Neutrophil (primary cell): ENCODE results near the gene HNRNPD.
"Not testable (repeated sequence)": the region's sequence is repeated elsewhere in the genome, so short reads cannot be mapped to it uniquely, and the experiment has no call there.

Source experiments
- H3K27ac ChIP-seq: fragments of 200-600 bp; sonication (generic); 2 replicates; pipeline ENCODE4 v1.5.1; 2016; ENCODE audit warnings: mild to moderate bottlenecking, moderate library complexity
- H3K27me3 ChIP-seq: fragments of 200-600 bp; sonication (generic); 2 replicates; pipeline ENCODE4 v1.6.0; 2016; ENCODE audit warnings: mild to moderate bottlenecking
- H3K36me3 ChIP-seq: fragments of 200-600 bp; sonication (generic); 2 replicates; pipeline ENCODE4 v1.5.1; 2017
- H3K4me1 ChIP-seq, 2 experiments: fragments of 200-600 bp in 1 of 2; sonication (generic) in 1 of 2; 1 replicate in 1 of 2; 2 replicates in 1 of 2; pipeline versions ENCODE4 v1.5.1 to v1.6.1; 2013 to 2016; ENCODE audit warnings: low read depth in 1 of 2, low read length in 1 of 2, mild to moderate bottlenecking in 1 of 2, moderate library complexity in 1 of 2; ENCODE audit not compliant: control insufficient read depth in 1 of 2, insufficient read depth in 1 of 2
- H3K4me3 ChIP-seq, 2 experiments: fragments of 200-600 bp in 1 of 2; sonication (generic) in 1 of 2; 1 replicate in 1 of 2; 2 replicates in 1 of 2; pipeline ENCODE4 v1.5.1; 2013 to 2016; ENCODE audit warnings: low read depth in 1 of 2, low read length in 1 of 2, mild to moderate bottlenecking in 1 of 2, moderate library complexity in 1 of 2
- H3K9me3 ChIP-seq: fragments of 200-600 bp; sonication (generic); 2 replicates; pipeline ENCODE4 v1.5.1; 2016
- TF ChIP-seq, protein P1 (sequence below): fragments of 200-600 bp; sonication (generic); IDR thresholded peaks from 2 replicates; pipeline ENCODE4 v1.5.1; 2016; ENCODE audit warnings: antibody characterized with exemption

Gene HNRNPD

DNA sequence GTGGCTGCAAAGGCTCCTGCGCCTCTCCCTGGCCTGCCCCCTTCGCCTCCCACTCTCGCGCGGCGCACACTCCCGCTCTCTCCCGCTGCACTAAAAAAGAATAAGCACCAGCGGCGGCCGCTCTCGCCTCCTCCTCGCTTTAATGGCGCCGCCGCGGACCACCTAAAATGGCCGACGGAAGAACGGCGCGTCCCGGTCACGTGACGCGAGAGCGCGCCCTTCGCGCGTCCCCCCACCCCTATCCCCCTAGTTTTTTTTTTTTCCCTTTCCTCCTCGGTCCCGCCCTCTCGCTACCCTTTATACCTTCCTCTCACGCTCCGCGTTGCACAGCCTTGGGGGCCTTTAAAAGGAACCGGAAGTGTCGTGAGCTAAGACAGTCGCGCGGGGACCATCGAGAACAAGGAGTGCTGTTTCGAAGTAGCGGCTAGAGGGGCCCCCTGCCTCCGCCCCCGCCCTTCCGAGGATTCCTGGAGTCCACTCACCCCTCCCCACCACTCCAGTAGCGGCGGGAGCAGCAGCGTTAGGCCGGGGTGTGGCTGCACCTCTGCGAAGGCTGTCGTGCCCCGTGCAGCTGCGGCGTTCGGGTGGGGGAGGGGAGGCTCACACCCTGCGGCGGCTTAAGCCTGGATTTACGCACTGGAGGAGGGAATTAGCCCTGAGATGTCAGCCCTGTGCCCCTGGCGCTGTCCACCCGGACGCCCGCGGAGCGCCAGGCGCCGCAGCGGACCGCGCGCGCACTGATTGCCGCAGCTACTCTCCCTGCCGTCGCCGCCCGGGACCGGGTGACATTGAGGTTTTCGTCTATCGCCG is at the start of gene HNRNPD:
Gene HNRNPD (minus strand): TSS at position 176 of the 810 bp plus-strand sequence. CDS start 313 bp downstream, outside the sequence.
- peak within 1 kb of the TSS; percentile 96 to 98 for H3K4me3 ChIP-seq
- peak within 1 kb of the TSS; percentile 98 for H3K27ac ChIP-seq
- H3K4me1 ChIP-seq, result peaks cover 55% of the 10 kb centered on the region in 2 experiments
- H3K36me3 ChIP-seq, result peaks cover 5% of the 10 kb centered on the region
- TF ChIP-seq, protein P1, sequence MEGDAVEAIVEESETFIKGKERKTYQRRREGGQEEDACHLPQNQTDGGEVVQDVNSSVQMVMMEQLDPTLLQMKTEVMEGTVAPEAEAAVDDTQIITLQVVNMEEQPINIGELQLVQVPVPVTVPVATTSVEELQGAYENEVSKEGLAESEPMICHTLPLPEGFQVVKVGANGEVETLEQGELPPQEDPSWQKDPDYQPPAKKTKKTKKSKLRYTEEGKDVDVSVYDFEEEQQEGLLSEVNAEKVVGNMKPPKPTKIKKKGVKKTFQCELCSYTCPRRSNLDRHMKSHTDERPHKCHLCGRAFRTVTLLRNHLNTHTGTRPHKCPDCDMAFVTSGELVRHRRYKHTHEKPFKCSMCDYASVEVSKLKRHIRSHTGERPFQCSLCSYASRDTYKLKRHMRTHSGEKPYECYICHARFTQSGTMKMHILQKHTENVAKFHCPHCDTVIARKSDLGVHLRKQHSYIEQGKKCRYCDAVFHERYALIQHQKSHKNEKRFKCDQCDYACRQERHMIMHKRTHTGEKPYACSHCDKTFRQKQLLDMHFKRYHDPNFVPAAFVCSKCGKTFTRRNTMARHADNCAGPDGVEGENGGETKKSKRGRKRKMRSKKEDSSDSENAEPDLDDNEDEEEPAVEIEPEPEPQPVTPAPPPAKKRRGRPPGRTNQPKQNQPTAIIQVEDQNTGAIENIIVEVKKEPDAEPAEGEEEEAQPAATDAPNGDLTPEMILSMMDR, result peak; percentile 21
- no peaks in the 10 kb centered on the region for H3K27me3 ChIP-seq
- no peaks in the 10 kb centered on the region for H3K9me3 ChIP-seq

GRCh38 chr4:82422616-82423015 is 48.8 kb upstream of the HNRNPD start:
- no peak overlapping the region for H3K4me3 ChIP-seq
- H3K27me3 ChIP-seq, result peaks cover 5% of the 10 kb centered on the region
- peaks cover 54% of the 10 kb centered on the region for H3K36me3 ChIP-seq
- H3K4me1 ChIP-seq, result peaks cover 3 to 8% of the 10 kb centered on the region in 2 experiments
- H3K27ac ChIP-seq, result no peak overlapping the region
- TF ChIP-seq, protein P1, result no peak
- no peaks in the 10 kb centered on the region for H3K9me3 ChIP-seq

DNA sequence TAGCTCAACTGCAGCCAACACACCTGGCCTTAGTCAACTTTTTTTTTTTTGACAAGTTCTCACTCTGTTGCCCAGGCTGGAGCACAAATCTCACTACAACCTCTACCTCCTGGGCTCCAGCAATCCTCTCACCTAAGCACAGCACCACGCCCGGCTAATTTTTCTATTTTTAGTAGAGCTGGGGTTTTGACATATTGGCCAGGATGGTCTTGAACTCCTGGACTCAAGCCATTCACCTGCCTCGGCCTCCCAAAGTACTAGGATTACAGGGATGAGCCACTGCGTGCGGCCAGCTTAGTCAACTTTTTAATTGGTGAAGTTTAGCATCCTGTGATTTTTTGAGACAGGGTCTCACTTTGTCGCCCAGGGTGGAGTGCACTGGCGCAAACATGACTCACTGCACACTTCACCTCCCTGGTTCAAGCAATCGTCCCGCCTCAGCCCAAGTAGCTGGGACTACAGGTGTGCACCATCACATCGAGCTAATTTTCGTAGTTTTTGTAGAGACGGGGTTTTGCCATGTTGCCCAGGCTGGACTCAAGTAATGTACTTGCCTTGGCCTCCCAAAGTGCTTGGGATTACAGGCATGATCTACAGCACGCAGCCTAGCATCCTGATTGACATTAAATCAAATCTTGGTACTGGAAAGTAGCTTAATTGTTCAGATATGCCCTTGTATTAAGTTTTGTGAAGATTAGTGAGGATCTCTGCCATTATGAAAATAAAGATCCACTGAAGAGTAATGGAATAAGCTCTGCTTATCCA is 48.2 kb upstream of the HNRNPD start:
- peaks cover 52% of the 10 kb centered on the region for H3K36me3 ChIP-seq

DNA sequence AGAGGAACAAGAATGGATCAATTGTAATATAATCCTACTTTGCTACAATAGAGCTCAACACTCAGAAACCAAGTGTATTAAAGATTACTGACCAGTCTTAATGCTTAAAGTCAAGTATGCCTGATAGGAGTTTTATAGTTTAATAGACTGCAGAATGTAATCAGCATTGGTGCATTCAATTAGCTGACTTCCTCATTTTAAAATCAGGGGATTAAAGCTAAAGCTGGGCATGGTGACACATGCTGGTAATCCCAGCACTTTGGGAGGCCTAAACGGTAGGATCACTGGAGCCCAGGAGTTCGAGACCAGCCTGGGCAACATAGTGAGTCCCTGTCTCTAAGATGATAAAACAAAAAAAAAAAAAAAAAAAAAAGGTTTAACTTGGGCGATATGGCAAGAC is 45.7 kb upstream of the HNRNPD start:
- TF ChIP-seq, protein P1, result no peak
- Histone ChIP-seq H3K9me3 (no peaks in the 10 kb centered on the region), H3K27ac (no peak overlapping the region), H3K36me3 (peaks cover 27% of the 10 kb centered on the region), H3K27me3 (peaks cover 6% of the 10 kb centered on the region), H3K4me1 (no peaks in the 10 kb centered on the region), H3K4me3 (no peak overlapping the region)

More for the DNA sequence above, 48.2 kb upstream of the HNRNPD start:
- peaks cover 6% of the 10 kb centered on the region for H3K27me3 ChIP-seq
- TF ChIP-seq, protein P1, result no peak
- H3K27ac ChIP-seq, result no peak overlapping the region
- H3K9me3 ChIP-seq, result no peaks in the 10 kb centered on the region
- peaks cover 0 to 1% of the 10 kb centered on the region in 2 experiments for H3K4me1 ChIP-seq
- no peak overlapping the region for H3K4me3 ChIP-seq

- H3K4me1 ChIP-seq, result no peaks in the 10 kb centered on the region
- no peaks in the 10 kb centered on the region for H3K36me3 ChIP-seq
- peaks cover 6% of the 10 kb centered on the region for H3K27me3 ChIP-seq
- no peaks in the 10 kb centered on the region for H3K9me3 ChIP-seq
- H3K27ac ChIP-seq, result no peak overlapping the region
- H3K4me3 ChIP-seq, result no peak overlapping the region
- TF ChIP-seq, protein P1, result no peak
Measured at GRCh38 chr4:82415922-82416365, 42.2 kb upstream of the HNRNPD start.

GRCh38 chr4:82415061-82415460 is 41.3 kb upstream of the HNRNPD start:
- not testable (repeated sequence) for H3K36me3 ChIP-seq, H3K9me3 ChIP-seq, H3K4me3 ChIP-seq, H3K27ac ChIP-seq, H3K4me1 ChIP-seq, H3K27me3 ChIP-seq
